NCI-H2171 treated with DMSO at 0.1 percent for 48 hours (cell line): ENCODE data around the gene FAM89B.
"Not testable (repeated sequence)": the region's sequence is repeated elsewhere in the genome, so short reads cannot be mapped to it uniquely, and the experiment has no call there.

Source experiments
- DNase-seq: peaks from one replicate; lab custom pipeline; 2025; lab: John Stamatoyannopoulos, UW

FAM89B gene

GRCh38 chr11:65556470-65557279, 15.7 kb upstream of the FAM89B start:
- no peak for DNase-seq

GRCh38 chr11:65557280-65558001, 14.9 kb upstream of the FAM89B start:
- DNase-seq: peak; percentile 12

GRCh38 chr11:65558002-65558929, 14.1 kb upstream of the FAM89B start, which contains the start of gene LTBP3:
TSS of gene LTBP3 (minus strand) at chr11:65558359. CDS start at chr11:65557959, 400 bp downstream.
- DNase-seq: peak; percentile 67

- DNase-seq: no peak
Measured at GRCh38 chr11:65558930-65559509, 13.3 kb upstream of the FAM89B start.

- DNase-seq: peak; percentile 44
Measured at GRCh38 chr11:65559535-65559934, 12.8 kb upstream of the FAM89B start.

GRCh38 chr11:65559951-65560537, 12.3 kb upstream of the FAM89B start:
- peak; percentile 44 for DNase-seq

- peak; percentile 56 for DNase-seq
Measured at GRCh38 chr11:65560555-65561418, 11.6 kb upstream of the FAM89B start.

- DNase-seq: no peak
Measured at GRCh38 chr11:65562020-65562419, 10.3 kb upstream of the FAM89B start.

- DNase-seq: no peak
Measured at GRCh38 chr11:65562788-65563187, 9.6 kb upstream of the FAM89B start.

- DNase-seq: no peak
Measured at GRCh38 chr11:65563601-65564000, 8.7 kb upstream of the FAM89B start.

- DNase-seq: not testable (repeated sequence)
Measured at GRCh38 chr11:65564879-65565559, 7.3 kb upstream of the FAM89B start.

GRCh38 chr11:65565624-65566453, 6.5 kb upstream of the FAM89B start:
- no peak for DNase-seq

- DNase-seq: no peak
Measured at GRCh38 chr11:65569164-65569972, 3.0 kb upstream of the FAM89B start.

- DNase-seq: peak; percentile 97
Measured at GRCh38 chr11:65569973-65570918, 2.1 kb upstream of the FAM89B start, which contains the start of gene ZNRD2. TSS of gene ZNRD2 (plus strand) at chr11:65570477. CDS start at chr11:65570492, 15 bp downstream.

GRCh38 chr11:65571420-65571819, 918 bp upstream of the FAM89B start:
- no peak for DNase-seq

- peak; percentile 68 for DNase-seq
Measured at GRCh38 chr11:65571940-65572339, 398 bp upstream of the FAM89B start.
